SU-DHL-6 (cell line): ENCODE data around the gene ANKRD13D.

Experiments
- H2AFZ ChIP-seq: fragments of 200-600 bp; sonication (generic); 2 replicates; pipeline ENCODE4 v1.6.1; 2014; ENCODE audit warnings: low read depth, mild to moderate bottlenecking, moderate library complexity, mixed read lengths, antibody characterized with exemption, low read length; ENCODE audit not compliant: severe bottlenecking
- H3F3A ChIP-seq: fragments of 200-600 bp; shearing (Covaris generic); 2 replicates; pipeline ENCODE4 v1.6.0; 2016; ENCODE audit warnings: antibody characterized with exemption, mild to moderate bottlenecking; ENCODE audit not compliant: insufficient read depth
- H3K27ac ChIP-seq: fragments of 200-600 bp; sonication (generic); 2 replicates; pipeline ENCODE4 v1.5.1; 2016; ENCODE audit warnings: low read depth, mild to moderate bottlenecking, low read length, moderate library complexity, mixed read lengths
- H3K27me3 ChIP-seq: fragments of 200-600 bp; sonication (generic), shearing (Covaris generic); 2 replicates; pipeline ENCODE4 v1.6.0; 2014; ENCODE audit warnings: mild to moderate bottlenecking, low read length
- H3K36me3 ChIP-seq: fragments of 200-600 bp; sonication (generic); 2 replicates; pipeline ENCODE4 v1.6.1; 2014; ENCODE audit warnings: mild to moderate bottlenecking, low read length, mixed read lengths
- H3K4me2 ChIP-seq: fragments of 300-600, 200-600 bp; shearing (Covaris generic), sonication (generic); 2 replicates; pipeline ENCODE4 v1.6.0; 2014; ENCODE audit warnings: low read length, low read depth, mild to moderate bottlenecking; ENCODE audit not compliant: poor library complexity, severe bottlenecking
- H3K4me3 ChIP-seq: fragments of 200-600 bp; sonication (generic); 2 replicates; pipeline ENCODE4 v1.5.1; 2014; ENCODE audit warnings: antibody characterized with exemption, low read length, mild to moderate bottlenecking, mixed read lengths; ENCODE audit not compliant: insufficient read depth, poor library complexity, severe bottlenecking
- H3K79me2 ChIP-seq: fragments of 200-600 bp; sonication (generic); 2 replicates; pipeline ENCODE4 v1.6.1; 2014; ENCODE audit warnings: mild to moderate bottlenecking, low read length, moderate library complexity; ENCODE audit not compliant: insufficient read depth
- H3K9ac ChIP-seq: fragments of 200-600 bp; sonication (generic); 2 replicates; pipeline ENCODE4 v1.7.0; 2014; ENCODE audit warnings: mild to moderate bottlenecking, low read length
- H3K9me2 ChIP-seq: fragments of 200-600 bp; sonication (generic); replicated peaks from 2 replicates; pipeline ENCODE4 v1.6.1; 2014; ENCODE audit warnings: low read length; ENCODE audit not compliant: insufficient read depth
- H3K9me3 ChIP-seq: fragments of 200-600 bp; sonication (generic); 2 replicates; pipeline ENCODE4 v1.6.1; 2014; ENCODE audit warnings: low read length, mixed read lengths; ENCODE audit not compliant: insufficient read depth
- H4K20me1 ChIP-seq: fragments of 200-600 bp; sonication (generic); 2 replicates; pipeline ENCODE4 v1.6.1; 2014; ENCODE audit warnings: low read depth, mild to moderate bottlenecking, antibody characterized with exemption, low read length, moderate library complexity, mixed read lengths
- EZH2phosphoT487 ChIP-seq: fragments of 200-600 bp; sonication (generic), shearing (Covaris generic); conservative IDR thresholded peaks from 2 replicates; pipeline ENCODE4 v1.6.1; 2018; ENCODE audit warnings: mild to moderate bottlenecking, antibody characterized with exemption, low read length, moderate library complexity, mixed read lengths
- TF ChIP-seq, protein P1 (sequence below): fragments of 200-600 bp; sonication (generic); IDR thresholded peaks from one replicate; pipeline ENCODE4 v1.5.1; 2017; ENCODE audit warnings: antibody characterized with exemption, mild to moderate bottlenecking, low read length, moderate library complexity; ENCODE audit not compliant: insufficient read depth, poor library complexity, severe bottlenecking

ANKRD13D gene

DNA sequence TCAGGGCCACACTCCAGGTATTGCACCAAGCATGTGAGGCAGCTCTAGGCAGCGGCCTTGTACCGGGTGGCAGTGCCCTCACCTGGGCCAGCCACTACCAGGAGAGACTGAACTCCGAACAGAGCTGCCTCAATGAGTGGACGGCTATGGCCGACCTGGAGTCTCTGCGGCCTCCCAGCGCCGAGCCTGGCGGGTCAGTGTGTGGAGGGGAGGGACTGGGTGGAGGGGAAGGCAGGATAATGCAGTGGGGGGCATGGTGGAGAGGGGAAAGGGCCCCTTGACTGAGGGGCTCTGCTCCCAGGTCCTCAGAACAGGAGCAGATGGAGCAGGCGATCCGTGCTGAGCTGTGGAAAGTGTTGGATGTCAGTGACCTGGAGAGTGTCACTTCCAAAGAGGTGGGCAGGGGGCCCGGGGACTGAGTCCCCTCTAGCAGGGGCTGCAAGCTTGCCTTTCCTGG lies 18.5 kb downstream of the ANKRD13D start:
- H3K27me3 ChIP-seq = no peaks in the 10 kb centered on the region
- TF ChIP-seq EZH2phosphoT487 = no peak
- TF ChIP-seq, protein P1, sequence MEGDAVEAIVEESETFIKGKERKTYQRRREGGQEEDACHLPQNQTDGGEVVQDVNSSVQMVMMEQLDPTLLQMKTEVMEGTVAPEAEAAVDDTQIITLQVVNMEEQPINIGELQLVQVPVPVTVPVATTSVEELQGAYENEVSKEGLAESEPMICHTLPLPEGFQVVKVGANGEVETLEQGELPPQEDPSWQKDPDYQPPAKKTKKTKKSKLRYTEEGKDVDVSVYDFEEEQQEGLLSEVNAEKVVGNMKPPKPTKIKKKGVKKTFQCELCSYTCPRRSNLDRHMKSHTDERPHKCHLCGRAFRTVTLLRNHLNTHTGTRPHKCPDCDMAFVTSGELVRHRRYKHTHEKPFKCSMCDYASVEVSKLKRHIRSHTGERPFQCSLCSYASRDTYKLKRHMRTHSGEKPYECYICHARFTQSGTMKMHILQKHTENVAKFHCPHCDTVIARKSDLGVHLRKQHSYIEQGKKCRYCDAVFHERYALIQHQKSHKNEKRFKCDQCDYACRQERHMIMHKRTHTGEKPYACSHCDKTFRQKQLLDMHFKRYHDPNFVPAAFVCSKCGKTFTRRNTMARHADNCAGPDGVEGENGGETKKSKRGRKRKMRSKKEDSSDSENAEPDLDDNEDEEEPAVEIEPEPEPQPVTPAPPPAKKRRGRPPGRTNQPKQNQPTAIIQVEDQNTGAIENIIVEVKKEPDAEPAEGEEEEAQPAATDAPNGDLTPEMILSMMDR = no peak
- no peaks in the 10 kb centered on the region for H3K9me3 ChIP-seq
- H3K36me3 ChIP-seq = no peaks in the 10 kb centered on the region
- no peaks in the 10 kb centered on the region for H4K20me1 ChIP-seq
- no peak overlapping the region for H3K27ac ChIP-seq
- H2AFZ ChIP-seq = no peak overlapping the region
- no peak overlapping the region for H3K4me2 ChIP-seq
- no peak overlapping the region for H3K4me3 ChIP-seq
- H3K9ac ChIP-seq = no peak overlapping the region
- H3K79me2 ChIP-seq = no peaks in the 10 kb centered on the region
- no peaks in the 10 kb centered on the region for H3F3A ChIP-seq
- H3K9me2 ChIP-seq = no peaks in the 10 kb centered on the region

DNA sequence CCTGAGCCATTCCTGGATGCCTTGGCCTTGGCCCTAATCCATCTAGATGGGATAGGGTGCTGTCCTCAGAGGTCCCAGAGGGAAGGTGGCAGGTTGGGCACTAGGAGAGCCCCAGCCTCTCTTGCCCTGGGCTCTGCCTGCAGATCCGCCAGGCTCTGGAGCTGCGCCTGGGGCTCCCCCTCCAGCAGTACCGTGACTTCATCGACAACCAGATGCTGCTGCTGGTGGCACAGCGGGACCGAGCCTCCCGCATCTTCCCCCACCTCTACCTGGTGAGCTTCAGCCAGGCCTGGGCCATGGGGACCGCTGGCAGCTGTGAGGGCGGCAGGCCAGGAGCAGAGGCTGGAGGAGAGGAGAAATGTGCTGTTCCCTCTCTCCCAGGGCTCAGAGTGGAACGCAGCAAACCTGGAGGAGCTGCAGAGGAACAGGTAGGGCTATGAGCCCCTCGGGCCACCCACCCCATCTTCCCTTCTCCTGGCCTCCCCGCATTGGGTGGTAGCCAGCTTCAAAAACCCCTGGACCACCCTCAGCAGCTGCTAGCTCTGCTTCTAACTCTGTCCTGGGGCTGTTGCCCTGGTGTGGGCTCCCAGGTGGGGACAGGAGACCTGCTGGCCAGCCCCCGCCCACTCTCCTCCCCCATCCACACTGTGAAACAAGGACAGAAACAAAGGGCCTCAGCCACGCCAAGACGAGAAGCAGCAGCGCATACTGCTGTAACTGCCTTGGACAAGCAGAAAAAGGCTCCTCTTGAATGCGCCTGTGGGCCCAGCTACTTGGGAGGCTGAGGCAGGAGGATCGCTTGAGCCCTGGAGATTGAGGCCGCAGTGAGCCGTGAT lies 19.1 kb downstream of the ANKRD13D start:
- Histone ChIP-seq H3K9ac (no peak overlapping the region), H2AFZ (no peak overlapping the region)
- TF ChIP-seq, protein P1 = no peak
- no peak for TF ChIP-seq EZH2phosphoT487

DNA sequence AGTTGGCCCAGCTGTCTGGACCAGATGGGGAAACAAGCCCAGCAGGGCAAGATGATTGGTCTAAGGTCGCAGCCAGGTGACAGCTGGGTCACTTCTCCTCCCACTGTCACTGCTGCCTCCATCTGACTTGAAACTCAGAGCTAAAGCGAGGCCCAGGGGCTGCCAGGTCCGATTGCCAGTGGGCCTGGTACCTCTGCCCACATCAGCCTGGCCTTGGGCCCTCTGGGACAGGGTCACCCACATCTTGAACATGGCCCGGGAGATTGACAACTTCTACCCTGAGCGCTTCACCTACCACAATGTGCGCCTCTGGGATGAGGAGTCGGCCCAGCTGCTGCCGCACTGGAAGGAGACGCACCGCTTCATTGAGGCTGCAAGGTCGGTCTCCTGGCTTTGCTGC lies 20.1 kb downstream of the ANKRD13D start:
- no peak overlapping the region for H3K27ac ChIP-seq
- no peak overlapping the region for H2AFZ ChIP-seq
- H3K79me2 ChIP-seq = no peaks in the 10 kb centered on the region
- no peaks in the 10 kb centered on the region for H3F3A ChIP-seq
- no peaks in the 10 kb centered on the region for H3K36me3 ChIP-seq
- no peaks in the 10 kb centered on the region for H3K9me2 ChIP-seq
- H4K20me1 ChIP-seq = no peaks in the 10 kb centered on the region
- H3K27me3 ChIP-seq = no peaks in the 10 kb centered on the region
- H3K4me3 ChIP-seq = no peak overlapping the region
- H3K9me3 ChIP-seq = no peaks in the 10 kb centered on the region
- H3K9ac ChIP-seq = no peak overlapping the region
- no peak overlapping the region for H3K4me2 ChIP-seq
- TF ChIP-seq, protein P1 = no peak
- TF ChIP-seq EZH2phosphoT487 = no peak

More for the DNA sequence above, 19.1 kb downstream of the ANKRD13D start:
- no peaks in the 10 kb centered on the region for H4K20me1 ChIP-seq
- no peak overlapping the region for H3K4me2 ChIP-seq
- no peaks in the 10 kb centered on the region for H3K9me2 ChIP-seq
- no peak overlapping the region for H3K4me3 ChIP-seq
- no peaks in the 10 kb centered on the region for H3K36me3 ChIP-seq
- no peaks in the 10 kb centered on the region for H3K79me2 ChIP-seq
- H3K27ac ChIP-seq = no peak overlapping the region
- H3F3A ChIP-seq = no peaks in the 10 kb centered on the region
- no peaks in the 10 kb centered on the region for H3K27me3 ChIP-seq
- H3K9me3 ChIP-seq = no peaks in the 10 kb centered on the region
